BE2C (cell line): ENCODE data around the gene BRDT.
A peak's percentile ranks its signal among the peaks of the same experiment; 100 is the strongest.
"Not testable (repeated sequence)": the region's sequence is repeated elsewhere in the genome, so short reads cannot be mapped to it uniquely, and the experiment has no call there.

Experiments used
- DNase-seq: peaks from one replicate; pipeline ENCODE4 v3.0.0-alpha.2; 2020
- H3K27me3 ChIP-seq: fragments of 250-450 bp; sonication (Bioruptor Pico); 2 replicates; pipeline ENCODE4 v1.5.1; 2020; ENCODE audit warnings: mild to moderate bottlenecking
- H3K36me3 ChIP-seq: fragments of 250-450 bp; sonication (Bioruptor Pico); 2 replicates; pipeline ENCODE4 v1.5.1; 2020; ENCODE audit warnings: mild to moderate bottlenecking
- H3K4me1 ChIP-seq: fragments of 250-450 bp; sonication (Bioruptor Pico); 2 replicates; pipeline ENCODE4 v1.5.1; 2020
- H3K4me3 ChIP-seq: 2 replicates; pipeline ENCODE4 v1.5.1; 2011; ENCODE audit warnings: low read depth, low read length
- H3K9me3 ChIP-seq: fragments of 250-450 bp; sonication (Bioruptor Pico); 2 replicates; pipeline ENCODE4 v1.5.1; 2020
- CTCF ChIP-seq: IDR thresholded peaks from 2 replicates; pipeline ENCODE4 v1.5.1; 2012; ENCODE audit warnings: mild to moderate bottlenecking, low read depth, low read length

The BRDT gene

DNA sequence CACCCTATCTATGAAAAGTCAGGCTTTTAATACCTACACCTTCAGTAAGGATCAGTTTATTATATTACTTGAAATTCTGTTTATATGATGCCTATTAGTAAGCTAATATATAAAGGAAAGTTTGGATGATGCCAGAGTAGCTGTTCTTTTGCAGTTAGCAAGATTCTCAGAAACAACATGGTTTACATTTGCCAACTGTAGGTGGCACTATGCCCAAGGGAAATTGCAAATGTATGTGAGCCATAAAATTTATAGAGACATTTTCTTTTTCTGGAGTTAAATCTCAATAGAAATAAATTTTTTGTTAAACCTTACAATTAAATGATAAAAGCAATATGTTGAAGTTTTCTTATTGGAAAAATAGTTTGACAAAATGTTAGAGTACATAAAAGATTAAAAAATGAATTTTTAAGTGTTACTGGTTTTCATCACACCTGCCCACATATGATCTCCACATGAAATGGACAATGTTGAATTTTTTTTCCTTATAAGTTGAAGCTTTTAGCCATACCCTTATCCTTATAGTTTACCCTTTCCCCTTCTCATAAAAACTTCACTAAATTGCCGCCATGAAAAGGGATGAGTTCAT lies 48.5 kb downstream of the BRDT start:
- peak; percentile 18 for DNase-seq
- no peaks in the 10 kb centered on the region for H3K4me1 ChIP-seq
- H3K9me3 ChIP-seq = no peaks in the 10 kb centered on the region
- no peaks in the 10 kb centered on the region for H3K27me3 ChIP-seq
- peak; percentile 60 for TF ChIP-seq CTCF
- H3K36me3 ChIP-seq = no peaks in the 10 kb centered on the region
- no peak overlapping the region for H3K4me3 ChIP-seq

- Histone ChIP-seq H3K36me3 (no peaks in the 10 kb centered on the region), H3K4me3 (no peak overlapping the region), H3K27me3 (no peaks in the 10 kb centered on the region), H3K9me3 (no peaks in the 10 kb centered on the region), H3K4me1 (no peaks in the 10 kb centered on the region)
- TF ChIP-seq CTCF = no peak
- no peak for DNase-seq
Measured at GRCh38 chr1:92004129-92004528, 54.9 kb downstream of the BRDT start.

- H3K9me3 ChIP-seq = no peaks in the 10 kb centered on the region
- H3K27me3 ChIP-seq = no peaks in the 10 kb centered on the region
- TF ChIP-seq CTCF = no peak
- no peaks in the 10 kb centered on the region for H3K36me3 ChIP-seq
- H3K4me3 ChIP-seq = no peak overlapping the region
- no peak for DNase-seq
- no peaks in the 10 kb centered on the region for H3K4me1 ChIP-seq
Measured at GRCh38 chr1:92013923-92014322, 64.7 kb downstream of the BRDT start.

DNA sequence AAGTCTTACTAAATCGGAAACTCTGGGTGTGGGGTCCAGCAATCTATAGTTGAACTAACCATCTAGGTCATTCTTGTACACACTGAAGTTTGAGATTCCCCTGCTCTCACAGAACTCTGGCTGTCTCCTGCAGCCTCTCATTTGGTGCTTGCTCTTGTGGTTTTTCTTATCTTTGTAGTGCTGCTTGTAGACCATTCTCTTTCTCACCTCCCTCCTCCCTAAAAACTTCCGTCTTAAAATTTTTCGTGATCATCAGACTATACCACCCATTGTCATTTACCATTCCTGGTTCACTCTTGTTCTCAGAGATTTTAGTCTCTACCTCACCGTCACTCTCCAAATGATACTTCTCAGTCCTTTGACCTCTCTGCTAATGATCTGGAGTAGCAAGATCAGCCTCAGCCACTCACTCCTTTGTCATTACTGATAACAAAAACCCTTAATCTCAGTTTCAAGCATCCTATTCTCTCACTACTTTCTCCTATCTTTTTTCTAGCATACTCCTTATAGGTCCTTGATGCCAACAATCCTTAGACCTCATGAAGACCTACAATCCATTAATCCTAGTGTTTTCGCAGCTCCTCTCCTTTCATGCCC lies 67.6 kb downstream of the BRDT start:
- Histone ChIP-seq H3K36me3 (no peaks in the 10 kb centered on the region), H3K27me3 (no peaks in the 10 kb centered on the region), H3K4me1 (no peaks in the 10 kb centered on the region), H3K4me3 (no peak overlapping the region), H3K9me3 (no peaks in the 10 kb centered on the region)
- no peak for DNase-seq
- TF ChIP-seq CTCF = no peak

- no peak for DNase-seq
- Histone ChIP-seq H3K27me3 (no peaks in the 10 kb centered on the region), H3K4me1 (no peaks in the 10 kb centered on the region), H3K36me3 (no peaks in the 10 kb centered on the region), H3K4me3 (no peak overlapping the region), H3K9me3 (no peaks in the 10 kb centered on the region)
- no peak for TF ChIP-seq CTCF
Measured at GRCh38 chr1:92017656-92018055, 68.5 kb downstream of the BRDT start.

GRCh38 chr1:92026042-92026441 lies 76.8 kb downstream of the BRDT start:
- not testable (repeated sequence) for H3K4me1 ChIP-seq, H3K4me3 ChIP-seq, H3K9me3 ChIP-seq, DNase-seq, H3K36me3 ChIP-seq
- peaks cover 11% of the 10 kb centered on the region for H3K27me3 ChIP-seq
